Sigmoid colon (tissue), 4 donors: ENCODE results near the gene COL21A1.

ENCODE experiments used
- EP300 ChIP-seq, 4 donors: sonication (generic); formaldehyde crosslinking; IDR thresholded peaks; one replicate each; pipeline ENCODE4 v1.6.1; 2017; ENCODE audit warnings: antibody characterized with exemption in 4 of 4
- POLR2A ChIP-seq, 2 donors: fragments of 450-650 bp; IDR thresholded peaks; one replicate each; pipeline ENCODE4 v1.6.1; 2016; ENCODE audit warnings: antibody characterized with exemption in 2 of 2, mild to moderate bottlenecking in 2 of 2, moderate library complexity in 2 of 2
- TF ChIP-seq, protein P1 (sequence below), 4 experiments: fragments of 450-650 bp in 3 of 4; fragments of 200-600 bp in 1 of 4; IDR thresholded peaks; one replicate each; pipeline ENCODE4 v1.5.1; 2016 to 2019; ENCODE audit warnings: antibody characterized with exemption in 4 of 4, mild to moderate bottlenecking in 3 of 4, moderate library complexity in 2 of 4

DNA sequence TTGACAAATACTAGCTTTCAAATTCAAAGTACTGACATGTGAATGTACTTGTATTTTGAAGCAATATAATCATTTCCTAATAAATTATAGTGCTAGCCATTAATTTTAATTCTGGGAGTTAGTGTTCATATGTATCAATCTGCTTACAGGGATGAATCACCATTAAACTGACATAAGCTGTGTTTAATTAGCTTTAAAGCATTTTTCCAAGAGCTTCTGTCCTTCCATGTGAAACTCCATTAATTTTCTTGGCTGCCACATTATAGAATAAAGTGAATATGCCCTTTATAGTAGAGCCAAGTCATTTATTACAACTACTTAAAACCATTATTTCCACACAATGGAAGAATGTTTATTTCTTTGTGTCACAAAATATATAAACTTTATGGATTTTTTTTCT, 150.8 kb downstream of the COL21A1 start:
- TF ChIP-seq, protein P1, sequence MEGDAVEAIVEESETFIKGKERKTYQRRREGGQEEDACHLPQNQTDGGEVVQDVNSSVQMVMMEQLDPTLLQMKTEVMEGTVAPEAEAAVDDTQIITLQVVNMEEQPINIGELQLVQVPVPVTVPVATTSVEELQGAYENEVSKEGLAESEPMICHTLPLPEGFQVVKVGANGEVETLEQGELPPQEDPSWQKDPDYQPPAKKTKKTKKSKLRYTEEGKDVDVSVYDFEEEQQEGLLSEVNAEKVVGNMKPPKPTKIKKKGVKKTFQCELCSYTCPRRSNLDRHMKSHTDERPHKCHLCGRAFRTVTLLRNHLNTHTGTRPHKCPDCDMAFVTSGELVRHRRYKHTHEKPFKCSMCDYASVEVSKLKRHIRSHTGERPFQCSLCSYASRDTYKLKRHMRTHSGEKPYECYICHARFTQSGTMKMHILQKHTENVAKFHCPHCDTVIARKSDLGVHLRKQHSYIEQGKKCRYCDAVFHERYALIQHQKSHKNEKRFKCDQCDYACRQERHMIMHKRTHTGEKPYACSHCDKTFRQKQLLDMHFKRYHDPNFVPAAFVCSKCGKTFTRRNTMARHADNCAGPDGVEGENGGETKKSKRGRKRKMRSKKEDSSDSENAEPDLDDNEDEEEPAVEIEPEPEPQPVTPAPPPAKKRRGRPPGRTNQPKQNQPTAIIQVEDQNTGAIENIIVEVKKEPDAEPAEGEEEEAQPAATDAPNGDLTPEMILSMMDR (IDR thresholded peaks at IDR 0.05): no peak
- TF ChIP-seq POLR2A (IDR thresholded peaks at IDR 0.05) (no peak), EP300 (IDR thresholded peaks at IDR 0.05) (no peak)
